Epithelial cell of alveolus of lung (primary cell): ENCODE measurements around the gene FGFBP3. TPM values are rescaled to one million over a fixed set of nuclear protein-coding genes. Genes with fewer than 3 reads are reported as not detected.

Experiments used
- total RNA-seq: library from RNA; depleted of rRNA; stranded (reverse); fragments of >200 nt; gene quantifications from 2 replicates; pipeline ENCODE4 v1.2.1, GENCODE V29; 2015

Gene FGFBP3, protein sequence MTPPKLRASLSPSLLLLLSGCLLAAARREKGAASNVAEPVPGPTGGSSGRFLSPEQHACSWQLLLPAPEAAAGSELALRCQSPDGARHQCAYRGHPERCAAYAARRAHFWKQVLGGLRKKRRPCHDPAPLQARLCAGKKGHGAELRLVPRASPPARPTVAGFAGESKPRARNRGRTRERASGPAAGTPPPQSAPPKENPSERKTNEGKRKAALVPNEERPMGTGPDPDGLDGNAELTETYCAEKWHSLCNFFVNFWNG
- 0.52 and 2.2 TPM in 2 replicates for total RNA-seq

GRCh38 chr10:91909117-91909677, at the start of gene FGFBP3:
Gene FGFBP3, minus strand, starts transcription at chr10:91909486. Its CDS starts 517 bp downstream, at chr10:91908969.

DNA sequence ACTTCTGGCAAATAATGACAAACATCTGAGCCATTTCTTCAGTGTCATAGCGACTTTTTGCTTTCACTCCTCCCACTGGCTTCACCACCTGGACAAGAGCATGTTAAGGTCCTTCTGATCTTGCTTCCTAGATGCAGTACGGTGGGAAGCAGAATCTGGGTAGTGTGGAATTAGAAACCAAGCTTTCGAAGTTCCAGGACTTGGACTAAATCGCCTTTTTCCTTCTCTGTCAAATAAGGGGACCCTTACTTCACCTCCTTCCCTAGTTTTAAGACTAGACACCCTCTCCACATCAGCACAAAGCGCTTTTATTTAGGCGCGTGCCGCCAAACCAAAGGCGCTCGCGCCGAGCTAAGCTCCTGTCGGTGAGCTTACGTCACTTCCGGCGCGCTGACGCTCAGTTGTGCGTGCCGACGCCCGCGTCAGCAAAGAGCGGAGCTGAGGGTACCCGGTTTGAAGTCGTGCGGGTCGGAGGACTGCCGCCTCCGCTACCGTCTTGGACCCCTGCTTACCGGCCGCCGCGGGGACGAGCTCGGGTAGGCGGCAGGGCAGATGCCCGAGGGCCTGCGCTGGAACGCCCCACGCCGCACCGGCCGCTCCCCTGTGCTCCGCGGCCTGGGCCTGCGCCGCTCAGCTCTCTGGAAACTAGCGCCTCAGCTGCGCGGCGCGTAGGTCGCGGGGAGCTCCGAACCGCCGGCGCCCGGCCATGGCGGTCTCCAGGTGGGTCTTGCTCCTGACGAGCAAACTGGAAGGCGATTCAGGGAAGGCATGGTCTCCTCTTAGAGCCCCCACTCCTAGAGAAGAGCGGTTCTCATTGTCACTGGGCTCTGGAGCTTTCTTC, 14.3 kb upstream of the FGFBP3 start, which contains the start of gene BTAF1:
TSS of gene BTAF1 (plus strand) at position 400 of the 841 bp plus-strand sequence. CDS start at position 707, 307 bp downstream.

Other genes starting within 250 kb of the FGFBP3 start
- 25.9 and 33.7 TPM in 2 replicates for gene TNKS2, start 111.1 kb downstream of the FGFBP3 start, total RNA-seq
- 15.5 and 26.8 TPM in 2 replicates for gene BTAF1, start 14.3 kb upstream of the FGFBP3 start, total RNA-seq